Liver (tissue), 9 donors: ENCODE results near the gene CCDC92. TPM values are rescaled to one million over a fixed set of nuclear protein-coding genes. Genes with fewer than 3 reads are reported as not detected.

Source experiments
- DNase-seq: peaks from one replicate; pipeline ENCODE4 v3.0.0-alpha.2; 2017; ENCODE audit warnings: low spot score
- H3K27ac ChIP-seq, 2 donors: one replicate each; pipeline ENCODE4 v1.7.0; 2013; ENCODE audit warnings: inconsistent platforms in 2 of 2, low read length in 2 of 2, control low read depth in 1 of 2, low read depth in 1 of 2, mild to moderate bottlenecking in 1 of 2
- H3K27me3 ChIP-seq, 4 donors: one replicate each; pipeline versions ENCODE4 v1.6.1 to v1.7.0; 2013; ENCODE audit warnings: low read length in 3 of 4, inconsistent platforms in 1 of 4, mild to moderate bottlenecking in 1 of 4, moderate library complexity in 1 of 4; ENCODE audit not compliant: control insufficient read depth in 4 of 4, insufficient read depth in 4 of 4
- H3K36me3 ChIP-seq, 4 donors: one replicate each; pipeline versions ENCODE4 v1.6.1 to v1.7.0; 2013; ENCODE audit warnings: low read length in 3 of 4, mild to moderate bottlenecking in 3 of 4, low read depth in 1 of 4, moderate library complexity in 1 of 4; ENCODE audit not compliant: control insufficient read depth in 4 of 4, insufficient read depth in 3 of 4
- H3K4me1 ChIP-seq, 4 donors: one replicate each; pipeline versions ENCODE4 v1.6.1 to v1.7.0; 2013; ENCODE audit warnings: low read length in 3 of 4, mild to moderate bottlenecking in 3 of 4, moderate library complexity in 1 of 4; ENCODE audit not compliant: control insufficient read depth in 4 of 4, insufficient read depth in 4 of 4
- H3K4me3 ChIP-seq, 3 donors: one replicate each; pipeline versions ENCODE4 v1.6.1 to v1.7.0; 2013; ENCODE audit warnings: low read length in 3 of 3, control low read depth in 1 of 3, low read depth in 1 of 3, mild to moderate bottlenecking in 1 of 3
- H3K9ac ChIP-seq, 2 donors: one replicate each; pipeline ENCODE4 v1.7.0; 2013; ENCODE audit warnings: low read length in 2 of 2, mild to moderate bottlenecking in 2 of 2, moderate library complexity in 2 of 2, control low read depth in 1 of 2, low read depth in 1 of 2
- H3K9me3 ChIP-seq, 4 donors: one replicate each; pipeline versions ENCODE4 v1.6.1 to v1.7.0; 2013; ENCODE audit warnings: low read length in 3 of 4; ENCODE audit not compliant: control insufficient read depth in 4 of 4
- CTCF ChIP-seq: fragments of 150-350 bp; IDR thresholded peaks from 2 replicates; pipeline ENCODE4 v1.5.1; 2017; ENCODE audit warnings: improper control_type of control experiment, low read depth, low read length; ENCODE audit not compliant: missing input control
- EGR1 ChIP-seq, 2 donors: IDR thresholded peaks; 2 replicates each; pipeline ENCODE4 v1.6.1; 2016 to 2018; ENCODE audit warnings: antibody characterized with exemption in 2 of 2, low read depth in 2 of 2
- FOXA1 ChIP-seq: IDR thresholded peaks from 2 replicates; pipeline ENCODE4 v1.6.1; 2016; ENCODE audit warnings: antibody characterized with exemption
- GABPA ChIP-seq, 2 donors: IDR thresholded peaks in 1 of 2; conservative IDR thresholded peaks in 1 of 2; 2 replicates each; pipeline ENCODE4 v1.6.1; 2016; ENCODE audit warnings: antibody characterized with exemption in 2 of 2, mild to moderate bottlenecking in 1 of 2, moderate library complexity in 1 of 2
- HNF4A ChIP-seq, 2 donors: conservative IDR thresholded peaks; 2 replicates each; pipeline ENCODE4 v1.6.1; 2016; ENCODE audit warnings: antibody characterized with exemption in 2 of 2, mild to moderate bottlenecking in 2 of 2
- JUND ChIP-seq, 2 donors: IDR thresholded peaks; 2 replicates each; pipeline ENCODE4 v1.6.1; 2016; ENCODE audit warnings: antibody characterized with exemption in 2 of 2
- MAX ChIP-seq: IDR thresholded peaks from 2 replicates; pipeline ENCODE4 v1.6.1; 2016; ENCODE audit warnings: antibody characterized with exemption
- NR2F2 ChIP-seq: IDR thresholded peaks from 2 replicates; pipeline ENCODE4 v1.6.1; 2016; ENCODE audit warnings: antibody characterized with exemption
- RAD21 ChIP-seq, 2 donors: IDR thresholded peaks; 2 replicates each; pipeline ENCODE4 v1.6.1; 2016; ENCODE audit warnings: antibody characterized with exemption in 2 of 2, mild to moderate bottlenecking in 2 of 2
- REST ChIP-seq: IDR thresholded peaks from 2 replicates; pipeline ENCODE4 v1.6.1; 2016; ENCODE audit warnings: antibody characterized with exemption, mild to moderate bottlenecking
- RXRA ChIP-seq, 2 donors: IDR thresholded peaks; 2 replicates each; pipeline ENCODE4 v1.6.1; 2017 to 2018; ENCODE audit warnings: antibody characterized with exemption in 2 of 2, mild to moderate bottlenecking in 1 of 2
- SP1 ChIP-seq: IDR thresholded peaks from 2 replicates; pipeline ENCODE4 v1.6.1; 2018; ENCODE audit warnings: antibody characterized with exemption, mild to moderate bottlenecking
- TAF1 ChIP-seq: conservative IDR thresholded peaks from 2 replicates; pipeline ENCODE4 v1.6.1; 2016; ENCODE audit warnings: antibody characterized with exemption, mild to moderate bottlenecking
- YY1 ChIP-seq: IDR thresholded peaks from 2 replicates; pipeline ENCODE4 v1.6.1; 2016; ENCODE audit warnings: antibody characterized with exemption, mild to moderate bottlenecking
- ZBTB33 ChIP-seq: IDR thresholded peaks from 2 replicates; pipeline ENCODE4 v1.6.1; 2016; ENCODE audit warnings: antibody characterized with exemption
- WGBS: extraction: QIAGEN DNeasy Blood & Tissue Kit; methylation state at CpG from one replicate; pipeline ENCODE4 v1.1.7; 2013; 5-methylcytosine and 5-hydroxymethylcytosine counted together
- polyA plus RNA-seq, 2 donors: library from polyadenylated mRNA; stranded (reverse) in 1 of 2; unstranded in 1 of 2; fragments of 200-250 nt in 1 of 2; fragments of >200 nt in 1 of 2; fragmentation: Nextera tagmentation in 1 of 2; extraction: Ambion mirVana in 1 of 2; gene quantifications; one replicate each; pipeline versions ENCODE4 v1.2.1 to v1.2.3, GENCODE V29; 2013 to 2015
- total RNA-seq, 2 donors: library from RNA; depleted of rRNA; stranded (reverse); fragments of >200 nt; gene quantifications; one replicate each; pipeline ENCODE4 v1.2.3, GENCODE V29; 2014
- donor health status: healthy.
- donor health status: healthy.
- donor health status: healthy.
- donor health status: healthy.
- donor health status: healthy.

Gene CCDC92
- total and polyA plus RNA-seq, 4 donors = 2.1 to 14.6 (median 9.3) TPM

GRCh38 chr12:123895451-123895850 is 77.2 kb downstream of the CCDC92 start:
- Histone ChIP-seq H3K27me3 (peaks cover 0 to 2% (median under 1%) of the 10 kb centered on the region in 4 donors), H3K36me3 (no peaks in the 10 kb centered on the region), H3K9me3 (no peaks in the 10 kb centered on the region), H3K9ac (no peak overlapping the region), H3K4me1 (peaks cover 0 to 3% (median 0%) of the 10 kb centered on the region in 4 donors), H3K4me3 (no peak overlapping the region), H3K27ac (no peak overlapping the region)
- 76% methylated on average over 8 of the region's 8 CpGs for WGBS
- DNase-seq = no peak
- no peak for TF ChIP-seq ZBTB33
- TF ChIP-seq RXRA (IDR thresholded peaks at IDR 0.05) = no peak
- no peak for TF ChIP-seq HNF4A (conservative IDR thresholded peaks at IDR 0.05)
- TF ChIP-seq RAD21 (IDR thresholded peaks at IDR 0.05) = no peak
- TF ChIP-seq CTCF = no peak
- no peak for TF ChIP-seq NR2F2
- TF ChIP-seq TAF1 = no peak
- no peak for TF ChIP-seq EGR1 (IDR thresholded peaks at IDR 0.05; ENCODE audit: low read depth in 2 of 2)
- TF ChIP-seq SP1 = no peak
- TF ChIP-seq YY1 = no peak
- TF ChIP-seq MAX = no peak
- no peak for TF ChIP-seq JUND (IDR thresholded peaks at IDR 0.05)
- no peak for TF ChIP-seq REST
- no peak for TF ChIP-seq GABPA (IDR thresholded peaks at IDR 0.05 in 1 of 2, conservative IDR thresholded peaks at IDR 0.05 in 1 of 2)

GRCh38 chr12:123894823-123895345 is 77.7 kb downstream of the CCDC92 start:
- Histone ChIP-seq H3K27me3 (peaks cover 0 to 2% (median 0%) of the 10 kb centered on the region in 4 donors), H3K36me3 (no peaks in the 10 kb centered on the region)
- 91% methylated on average over 4 of the region's 4 CpGs for WGBS

More at GRCh38 chr12:123894823-123895345, 77.7 kb downstream of the CCDC92 start:
- no peak overlapping the region for H3K9ac ChIP-seq
- H3K4me1 ChIP-seq = peaks cover 0 to 3% (median 0%) of the 10 kb centered on the region in 4 donors
- no peak overlapping the region for H3K4me3 ChIP-seq
- H3K27ac ChIP-seq = no peak overlapping the region
- H3K9me3 ChIP-seq = no peaks in the 10 kb centered on the region
- TF ChIP-seq NR2F2 (no peak), ZBTB33 (no peak), MAX (no peak), FOXA1 (no peak), GABPA (IDR thresholded peaks at IDR 0.05 in 1 of 2, conservative IDR thresholded peaks at IDR 0.05 in 1 of 2) (no peak)
- no peak for DNase-seq
